Glomerular visceral epithelial cell (primary cell): ENCODE results near the gene CCL26.
"Not testable (repeated sequence)": the region's sequence is repeated elsewhere in the genome, so short reads cannot be mapped to it uniquely, and the experiment has no call there.

Experiments
- DNase-seq: peaks from one replicate; pipeline ENCODE4 v3.0.0-alpha.2; 2016; ENCODE audit errors: extremely low spot score

The CCL26 gene

GRCh38 chr7:75792567-75792966 is 20.6 kb upstream of the CCL26 start:
- DNase-seq, result not testable (repeated sequence)

DNA sequence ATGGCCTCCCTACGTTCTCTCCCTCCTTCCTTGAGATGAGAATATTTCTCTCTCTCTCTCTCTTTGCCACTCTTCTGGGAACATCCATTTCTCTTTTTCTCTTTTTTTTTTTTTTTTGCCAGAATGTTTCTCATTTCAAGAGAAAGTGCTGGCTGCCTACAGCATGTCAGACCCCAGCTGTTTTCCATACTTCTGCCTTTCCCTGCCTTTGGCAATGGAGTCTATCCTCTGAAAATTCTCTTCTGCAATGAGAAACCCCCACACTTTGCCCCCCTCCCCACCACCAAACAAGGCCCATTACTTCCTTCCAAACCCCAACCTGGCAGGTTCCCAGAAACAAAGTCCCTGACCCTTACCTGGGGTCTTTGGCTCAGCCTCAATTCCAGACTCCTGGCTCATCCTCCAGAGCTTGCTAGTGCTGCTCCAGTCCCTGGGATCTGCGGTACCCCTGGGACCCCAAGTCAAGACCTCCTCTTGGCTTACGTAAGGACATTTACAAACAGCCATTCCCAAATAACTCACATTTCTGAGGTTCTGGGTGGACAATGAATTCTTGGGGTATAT is 17.4 kb upstream of the CCL26 start:
- DNase-seq, result no peak

DNA sequence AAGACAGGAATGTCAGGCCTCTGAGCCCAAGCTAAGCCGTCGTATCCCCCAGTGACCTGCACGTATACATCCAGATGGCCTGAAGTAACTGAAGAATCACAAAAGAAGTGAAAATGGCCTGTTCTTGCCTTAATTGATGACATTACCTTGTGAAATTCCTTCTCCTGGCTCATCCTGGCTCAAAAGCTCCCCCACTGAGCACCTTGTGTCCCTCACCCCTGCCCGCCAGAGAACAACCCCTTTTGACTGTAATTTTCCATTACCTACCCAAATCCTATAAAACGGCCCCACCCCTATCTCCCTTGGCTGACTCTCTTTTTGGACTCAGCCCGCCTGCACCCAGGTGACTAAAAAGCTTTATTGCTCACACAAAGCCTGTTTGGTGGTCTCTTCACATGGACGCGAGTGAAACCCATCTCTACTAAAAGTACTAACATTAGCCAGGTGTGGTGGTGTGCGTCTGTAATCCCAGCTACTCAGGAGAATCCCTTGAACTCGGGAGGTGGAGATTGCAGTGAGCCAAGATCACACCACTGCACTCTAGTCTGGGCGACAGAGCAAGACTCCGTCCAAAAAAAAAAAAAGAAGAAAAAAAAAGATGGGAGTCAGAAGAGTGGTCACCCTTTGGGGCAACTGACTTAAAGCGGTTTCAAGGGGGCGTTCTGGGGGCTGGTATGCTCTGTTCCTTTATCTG is 16.3 kb upstream of the CCL26 start:
- not testable (repeated sequence) for DNase-seq

GRCh38 chr7:75783058-75783457 is 11.0 kb upstream of the CCL26 start:
- DNase-seq, result not testable (repeated sequence)

DNA sequence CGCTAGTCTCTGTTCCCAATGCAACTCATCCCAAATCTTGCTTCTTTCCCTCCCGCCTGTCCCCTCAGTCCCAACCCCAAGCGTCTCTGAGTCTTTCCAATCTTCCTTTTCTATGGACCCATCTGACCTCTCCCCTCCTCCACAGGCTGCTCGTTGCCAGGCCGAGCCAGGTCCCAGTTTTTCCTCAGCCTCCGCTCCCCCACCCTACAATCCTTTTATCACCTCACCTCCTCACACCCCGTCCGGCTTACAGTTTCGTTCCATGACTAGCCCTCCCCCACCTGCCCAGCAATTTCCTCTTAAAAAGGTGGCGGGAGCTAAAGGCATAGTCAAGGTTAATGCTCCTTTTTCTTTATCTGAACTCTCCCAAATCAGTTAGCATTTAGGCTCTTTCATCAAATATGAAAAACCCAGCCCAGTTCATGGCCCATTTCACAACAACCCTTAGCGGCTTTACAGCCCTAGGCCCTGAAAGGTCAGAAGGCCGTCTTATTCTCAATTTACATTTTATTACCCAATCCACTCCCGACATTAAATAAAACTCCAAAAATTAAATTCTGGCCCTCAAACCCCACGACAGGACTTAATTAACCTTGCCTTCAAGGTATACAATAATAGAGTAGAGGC is 8.7 kb upstream of the CCL26 start:
- DNase-seq, result not testable (repeated sequence)

- DNase-seq, result peak; percentile 14
Measured at GRCh38 chr7:75779516-75779915, 7.5 kb upstream of the CCL26 start.

DNA sequence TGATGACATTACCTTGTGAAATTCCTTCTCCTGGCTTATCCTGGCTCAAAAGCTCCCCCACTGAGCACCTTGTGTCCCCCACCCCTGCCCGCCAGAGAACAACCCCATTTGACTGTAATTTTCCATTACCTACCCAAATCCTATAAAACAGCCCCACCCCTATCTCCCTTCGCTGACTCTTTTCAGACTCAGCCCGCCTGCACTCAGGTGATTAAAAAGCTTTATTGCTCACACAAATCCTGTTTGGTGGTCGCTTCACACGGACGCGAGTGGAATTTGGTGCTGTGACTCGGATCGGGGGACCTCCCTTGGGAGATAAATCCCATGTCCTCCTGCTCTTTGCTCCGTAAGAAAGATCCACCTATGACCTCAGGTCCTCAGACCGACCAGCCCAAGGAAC is 7.0 kb upstream of the CCL26 start:
- not testable (repeated sequence) for DNase-seq

- DNase-seq, result peak; percentile 54
Measured at GRCh38 chr7:75776295-75776971, 4.4 kb upstream of the CCL26 start.

DNA sequence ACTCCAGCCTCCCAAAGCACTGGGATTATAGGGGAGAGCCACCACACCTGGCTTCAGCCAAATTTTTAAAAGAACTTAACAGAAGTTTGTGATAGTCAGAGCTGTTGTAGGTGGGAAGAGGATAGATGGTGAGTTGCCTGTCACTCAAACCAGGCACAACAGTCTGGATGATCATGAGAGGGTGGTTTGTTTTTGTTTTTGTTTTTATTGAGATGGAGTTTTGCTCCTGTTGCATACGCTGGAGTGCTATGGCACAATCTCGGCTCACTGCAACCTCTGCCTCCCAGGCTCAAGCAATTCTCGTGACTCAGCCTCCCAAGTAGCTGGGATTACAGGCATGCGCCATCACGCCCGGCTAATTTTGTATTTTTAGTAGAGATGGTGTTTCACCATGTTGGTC is 1.9 kb upstream of the CCL26 start:
- not testable (repeated sequence) for DNase-seq

DNA sequence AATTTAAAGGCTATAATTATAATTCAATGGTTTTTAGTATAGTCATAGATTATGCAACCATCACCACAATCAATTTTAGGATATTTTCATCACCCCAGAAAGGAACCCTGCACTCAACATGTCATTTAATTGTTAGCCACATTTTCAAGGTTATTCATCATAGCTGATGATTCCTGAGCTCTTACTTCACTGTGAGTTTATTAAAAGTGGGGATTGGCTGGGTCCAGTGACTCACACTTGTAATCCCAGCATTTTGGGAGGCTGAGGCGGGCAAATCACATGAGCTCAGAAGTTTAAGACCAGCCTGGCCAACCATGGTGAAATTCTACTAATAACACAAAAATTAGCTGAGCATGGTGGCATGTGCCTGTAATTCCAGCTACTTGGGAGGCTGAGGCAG is 787 bp downstream of the CCL26 start:
- no peak for DNase-seq

DNA sequence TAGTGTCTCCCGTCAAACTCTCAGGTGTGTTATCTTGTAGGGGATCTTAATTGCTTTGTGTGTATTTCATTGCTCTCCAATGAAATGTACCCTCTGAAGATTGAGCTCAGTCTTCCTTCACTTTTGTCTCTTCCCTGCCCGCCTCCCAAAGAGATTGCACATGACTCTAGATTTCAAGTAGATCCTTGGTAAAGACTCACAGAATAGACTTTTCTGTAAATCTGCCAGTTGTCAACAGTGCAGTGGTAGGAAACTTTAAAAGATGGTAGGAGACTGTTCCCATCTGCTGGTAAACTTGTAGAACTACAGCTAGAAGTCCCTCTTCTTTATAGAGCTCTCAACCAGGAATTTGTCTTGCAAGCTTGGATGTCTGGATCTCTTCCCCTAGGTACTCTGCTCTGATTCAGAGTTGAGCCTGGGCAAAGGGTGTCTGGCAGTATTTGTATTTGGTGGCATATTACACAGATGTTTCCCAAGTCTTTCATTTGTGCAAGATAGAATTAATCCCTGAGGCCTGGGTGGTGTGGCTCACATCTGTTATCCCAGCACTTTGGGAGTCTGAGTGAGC is 9.6 kb downstream of the CCL26 start:
- DNase-seq, result peak; percentile 49

- DNase-seq, result not testable (repeated sequence)
Measured at GRCh38 chr7:75761801-75762200, 10.2 kb downstream of the CCL26 start.

DNA sequence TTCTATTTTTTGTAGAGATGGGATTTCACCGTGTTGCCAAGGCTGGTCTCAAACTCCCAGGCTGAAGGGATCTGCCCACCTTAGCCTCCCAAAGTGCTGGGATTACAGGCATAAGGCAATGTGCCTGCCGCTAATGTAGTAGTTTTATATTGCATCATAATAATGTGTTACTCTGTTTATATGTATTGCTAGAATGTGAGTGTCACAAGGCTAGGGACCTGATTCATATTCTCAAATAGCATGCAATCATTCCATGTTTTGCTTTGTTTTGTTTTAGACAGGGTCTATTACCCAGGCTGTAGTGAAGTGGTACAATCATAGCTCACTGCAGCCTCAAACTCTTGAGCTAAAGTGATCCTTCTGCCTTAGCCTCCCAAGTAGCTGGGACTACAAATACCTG is 13.5 kb downstream of the CCL26 start:
- DNase-seq, result no peak

GRCh38 chr7:75757860-75758259 is 14.2 kb downstream of the CCL26 start:
- DNase-seq, result no peak

GRCh38 chr7:75756991-75757676 is 14.9 kb downstream of the CCL26 start:
- peak; percentile 49 for DNase-seq

DNA sequence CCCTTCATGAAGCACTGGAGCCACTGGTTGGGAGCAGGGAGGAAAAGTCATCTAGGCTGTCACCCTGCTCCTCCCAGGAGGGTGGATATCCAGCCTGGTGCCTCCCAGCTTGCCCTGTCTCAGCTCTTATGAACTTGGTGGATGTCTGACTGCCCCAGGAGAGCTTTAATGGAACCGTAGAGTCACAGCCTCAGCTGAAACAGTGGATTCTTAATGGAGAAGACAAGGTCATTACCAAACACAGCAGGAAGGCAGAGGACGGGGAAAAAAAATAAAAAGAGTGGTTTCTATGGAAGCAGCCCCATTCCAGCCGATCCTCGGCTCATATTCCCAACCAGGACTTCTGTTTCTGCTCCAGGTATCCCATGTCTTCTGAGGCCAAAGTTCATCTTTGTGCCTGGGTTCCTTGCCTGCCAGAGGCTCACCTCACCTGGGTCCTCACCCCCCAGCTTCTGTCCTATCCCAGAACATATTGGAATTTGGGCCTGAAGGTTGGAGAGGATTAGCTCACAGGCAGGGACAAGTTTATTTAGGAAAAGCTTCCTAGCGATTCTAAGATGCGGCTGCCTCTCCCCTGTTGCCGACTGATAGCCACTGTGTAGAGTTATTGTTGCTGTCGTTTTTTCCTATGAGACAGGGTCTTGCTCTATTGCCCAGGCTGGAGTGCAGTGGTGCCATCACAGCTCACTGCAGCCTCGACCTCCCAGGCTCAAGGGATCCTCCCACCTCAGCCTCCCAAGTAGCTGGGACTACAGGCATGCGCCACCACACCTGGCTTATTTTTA is 15.6 kb downstream of the CCL26 start:
- no peak for DNase-seq

- no peak for DNase-seq
Measured at GRCh38 chr7:75743455-75743859, 28.6 kb downstream of the CCL26 start.

DNA sequence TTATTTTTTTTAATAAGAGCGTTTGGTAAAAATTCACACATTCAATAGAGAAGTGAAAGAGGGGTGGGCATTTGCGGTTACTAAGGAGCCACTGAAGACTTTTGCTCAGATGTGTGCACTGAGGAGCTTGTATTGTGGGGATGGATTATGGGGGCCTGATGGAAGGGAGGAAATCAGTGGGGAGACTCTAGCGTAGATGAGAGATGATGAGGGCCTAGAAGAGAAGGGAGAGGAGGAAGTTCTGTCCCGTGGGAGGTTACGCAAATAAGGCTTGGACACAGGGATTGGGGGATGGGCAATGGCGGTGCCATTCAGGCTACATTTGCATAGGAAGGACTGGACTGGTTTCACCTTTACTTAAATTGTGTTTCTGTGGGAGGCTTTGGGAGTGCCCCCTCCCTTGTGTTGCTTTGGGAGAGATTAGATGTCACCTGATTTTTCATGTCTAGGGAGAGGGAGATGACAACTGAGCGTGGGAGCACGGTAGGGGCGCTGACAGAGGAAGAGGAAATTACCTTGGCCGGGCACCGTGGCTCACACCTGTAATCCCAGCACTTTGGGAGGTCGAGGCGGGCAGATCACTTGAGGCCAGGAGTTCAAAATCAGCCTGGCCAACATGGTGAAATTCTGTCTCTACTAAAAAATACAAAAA is 31.0 kb downstream of the CCL26 start:
- no peak for DNase-seq

- DNase-seq, result no peak
Measured at GRCh38 chr7:75739796-75740672, 32.0 kb downstream of the CCL26 start.
